CD4-positive, CD25-positive, alpha-beta regulatory T cell (primary cell): Measurements from ENCODE around the gene CEP78. TPM values are rescaled to one million over a fixed set of nuclear protein-coding genes. Genes with fewer than 3 reads are reported as not detected.

Source experiments
- ATAC-seq, 2 donors: fragments of 150-1000 bp; cut with Tn5 transposase; one replicate each; pipeline ENCODE4 v1.10.0; 2021; ENCODE audit warnings: low read depth in 2 of 2, moderate number of reproducible peaks in 2 of 2, moderate library complexity in 1 of 2
- DNase-seq, 3 donors: peaks; one replicate each; pipeline versions ENCODE4 v3.0.0 to v3.0.0-alpha.2; 2012 to 2022; ENCODE audit warnings: mixed read lengths in 1 of 3
- H3K27ac ChIP-seq: one replicate; pipeline ENCODE4 v1.7.0; 2013; ENCODE audit warnings: mild to moderate bottlenecking, low read length; ENCODE audit not compliant: insufficient read depth, poor library complexity, severe bottlenecking
- H3K27me3 ChIP-seq: one replicate; pipeline ENCODE4 v1.7.0; 2013; ENCODE audit warnings: low read length; ENCODE audit not compliant: control insufficient read depth, insufficient read depth
- H3K36me3 ChIP-seq: one replicate; pipeline ENCODE4 v1.7.0; 2013; ENCODE audit warnings: mild to moderate bottlenecking, low read length, moderate library complexity; ENCODE audit not compliant: control insufficient read depth, insufficient read depth
- H3K4me1 ChIP-seq: 2 replicates; pipeline ENCODE4 v1.7.0; 2013; ENCODE audit warnings: mild to moderate bottlenecking, low read length; ENCODE audit not compliant: insufficient read depth, control insufficient read depth, poor library complexity, severe bottlenecking
- H3K4me3 ChIP-seq: one replicate; pipeline ENCODE4 v1.7.0; 2013; ENCODE audit warnings: low read depth, mild to moderate bottlenecking, low read length, moderate library complexity
- H3K9me3 ChIP-seq, 2 experiments: 1 replicate in 1 of 2; 2 replicates in 1 of 2; pipeline ENCODE4 v1.7.0; 2013; ENCODE audit warnings: low read length in 2 of 2, mild to moderate bottlenecking in 1 of 2, moderate library complexity in 1 of 2; ENCODE audit not compliant: control insufficient read depth in 2 of 2
- H3K27ac Mint-ChIP-seq, 3 donors: one replicate each; pipeline ENCODE4 v1.8.0; 2020 to 2022; ENCODE audit warnings: mild to moderate bottlenecking in 3 of 3, mixed read lengths in 3 of 3, moderate library complexity in 2 of 3
- H3K27me3 Mint-ChIP-seq: one replicate; pipeline ENCODE4 v1.8.0; 2022; ENCODE audit warnings: mild to moderate bottlenecking, mixed read lengths
- H3K36me3 Mint-ChIP-seq: one replicate; pipeline ENCODE4 v1.8.0; 2020; ENCODE audit warnings: mixed read lengths
- H3K4me1 Mint-ChIP-seq, 4 donors: one replicate each; pipeline ENCODE4 v1.8.0; 2020 to 2022; ENCODE audit warnings: mixed read lengths in 4 of 4, mild to moderate bottlenecking in 1 of 4
- H3K4me3 Mint-ChIP-seq, 4 donors: one replicate each; pipeline ENCODE4 v1.8.0; 2020 to 2022; ENCODE audit warnings: mild to moderate bottlenecking in 4 of 4, mixed read lengths in 4 of 4, moderate library complexity in 3 of 4
- H3K9me3 Mint-ChIP-seq, 7 donors: one replicate each; pipeline ENCODE4 v1.8.0; 2020 to 2022; ENCODE audit warnings: mixed read lengths in 7 of 7, mild to moderate bottlenecking in 3 of 7, moderate library complexity in 2 of 7
- polyA plus RNA-seq, 4 donors: library from polyadenylated mRNA; unstranded; fragments of 300-500 nt; fragmentation: Illumina TruSeq; gene quantifications; one replicate each; pipeline ENCODE4 v1.2.3, GENCODE V29; 2021
- total RNA-seq: library from RNA; stranded (reverse); gene quantifications from one replicate; pipeline ENCODE4 v1.2.3, GENCODE V29; 2022

CEP78 gene, protein sequence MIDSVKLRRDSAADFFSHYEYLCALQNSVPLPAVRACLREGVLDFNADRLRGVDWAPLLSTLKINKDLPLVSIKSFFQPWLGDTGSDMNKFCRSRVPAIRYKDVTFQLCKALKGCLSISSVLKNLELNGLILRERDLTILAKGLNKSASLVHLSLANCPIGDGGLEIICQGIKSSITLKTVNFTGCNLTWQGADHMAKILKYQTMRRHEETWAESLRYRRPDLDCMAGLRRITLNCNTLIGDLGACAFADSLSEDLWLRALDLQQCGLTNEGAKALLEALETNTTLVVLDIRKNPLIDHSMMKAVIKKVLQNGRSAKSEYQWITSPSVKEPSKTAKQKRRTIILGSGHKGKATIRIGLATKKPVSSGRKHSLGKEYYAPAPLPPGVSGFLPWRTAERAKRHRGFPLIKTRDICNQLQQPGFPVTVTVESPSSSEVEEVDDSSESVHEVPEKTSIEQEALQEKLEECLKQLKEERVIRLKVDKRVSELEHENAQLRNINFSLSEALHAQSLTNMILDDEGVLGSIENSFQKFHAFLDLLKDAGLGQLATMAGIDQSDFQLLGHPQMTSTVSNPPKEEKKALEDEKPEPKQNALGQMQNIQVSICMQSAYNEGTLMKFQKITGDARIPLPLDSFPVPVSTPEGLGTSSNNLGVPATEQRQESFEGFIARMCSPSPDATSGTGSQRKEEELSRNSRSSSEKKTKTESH
- total RNA-seq, result 39.8 TPM
- 10 to 100 TPM; 24.9 to 43.6 (median 28.6) TPM for polyA plus RNA-seq

GRCh38 chr9:78235762-78236550 lies at the start of gene CEP78:
TSS of gene CEP78 (plus strand) at chr9:78236075. CDS start at chr9:78236351, 276 bp downstream.
- H3K4me1 ChIP-seq, result peaks cover 31% of the 10 kb centered on the region
- peak; percentile 97 for ATAC-seq
- Mint-ChIP-seq H3K4me3 (peak within 1 kb of the TSS in 1 of 4 donors; percentile 95), H3K27me3 (peaks cover 5% of the 10 kb centered on the region), H3K36me3 (peaks cover 8% of the 10 kb centered on the region), H3K4me1 (peaks cover 20 to 43% (median 31%) of the 10 kb centered on the region in 4 donors), H3K9me3 (no peaks in the 10 kb centered on the region), H3K27ac (peak within 1 kb of the TSS in 2 of 3 donors; percentile 97 to 99)
- no peaks in the 10 kb centered on the region for H3K9me3 ChIP-seq
- DNase-seq, result peak; percentile 80 to 94 (median 84)
- H3K27ac ChIP-seq, result peak within 1 kb of the TSS; percentile 79
- peak within 1 kb of the TSS; percentile 92 for H3K4me3 ChIP-seq
- H3K27me3 ChIP-seq, result no peaks in the 10 kb centered on the region
- H3K36me3 ChIP-seq, result peaks cover 2% of the 10 kb centered on the region

- Histone ChIP-seq H3K27ac (no peak overlapping the region), H3K9me3 (no peaks in the 10 kb centered on the region), H3K27me3 (no peaks in the 10 kb centered on the region), H3K4me3 (no peak overlapping the region), H3K36me3 (no peaks in the 10 kb centered on the region), H3K4me1 (no peaks in the 10 kb centered on the region)
- Mint-ChIP-seq H3K9me3 (peaks cover 0 to 4% (median 0%) of the 10 kb centered on the region in 7 donors), H3K27ac (no peak overlapping the region), H3K4me1 (peaks cover 0 to under 1% (median 0%) of the 10 kb centered on the region in 4 donors), H3K36me3 (no peaks in the 10 kb centered on the region), H3K4me3 (no peak overlapping the region), H3K27me3 (peaks cover 27% of the 10 kb centered on the region)
- DNase-seq (no peak), ATAC-seq (no peak)
Observed at GRCh38 chr9:78187763-78188484, 48.0 kb upstream of the CEP78 start.

GRCh38 chr9:78188594-78188993 lies 47.3 kb upstream of the CEP78 start:
- no peaks in the 10 kb centered on the region for H3K4me1 ChIP-seq
- H3K4me1 Mint-ChIP-seq, result peaks cover 0 to 7% (median 0%) of the 10 kb centered on the region in 4 donors
- ATAC-seq, result no peak
- H3K4me3 ChIP-seq, result no peak overlapping the region
- no peak overlapping the region for H3K27ac Mint-ChIP-seq
- H3K9me3 Mint-ChIP-seq, result peaks cover 0 to 4% (median 0%) of the 10 kb centered on the region in 7 donors
- H3K4me3 Mint-ChIP-seq, result no peak overlapping the region
- no peak overlapping the region for H3K27ac ChIP-seq
- H3K27me3 ChIP-seq, result no peaks in the 10 kb centered on the region
- H3K36me3 Mint-ChIP-seq, result no peaks in the 10 kb centered on the region
- H3K36me3 ChIP-seq, result no peaks in the 10 kb centered on the region
- peaks cover 32% of the 10 kb centered on the region for H3K27me3 Mint-ChIP-seq
- H3K9me3 ChIP-seq, result no peaks in the 10 kb centered on the region
- no peak for DNase-seq

DNA sequence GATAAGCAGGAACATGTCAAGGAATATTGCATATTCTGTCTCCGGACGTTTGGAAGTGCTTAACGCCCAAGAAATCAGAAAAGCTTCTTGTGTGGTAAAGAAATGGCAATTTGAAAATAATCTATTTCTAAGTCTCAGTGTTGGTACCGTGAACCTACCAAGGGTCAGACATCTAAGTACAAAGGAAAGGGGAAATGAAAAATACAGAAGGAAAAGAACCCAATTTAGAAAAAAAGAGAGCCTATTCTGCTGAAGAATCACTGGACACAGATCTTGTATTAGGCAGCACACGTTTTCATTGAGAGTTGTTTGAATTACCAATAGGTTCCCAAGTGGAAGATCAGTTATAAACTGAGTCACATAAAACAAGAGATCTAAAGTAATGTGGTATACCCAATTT lies 46.9 kb upstream of the CEP78 start:
- DNase-seq, result no peak
- Mint-ChIP-seq H3K4me1 (peaks cover 0 to 10% (median 0%) of the 10 kb centered on the region in 4 donors), H3K27me3 (peaks cover 32% of the 10 kb centered on the region), H3K4me3 (no peak overlapping the region), H3K27ac (no peak overlapping the region), H3K36me3 (peaks cover under 1% of the 10 kb centered on the region), H3K9me3 (peaks cover 0 to 4% (median 0%) of the 10 kb centered on the region in 7 donors)
- H3K4me1 ChIP-seq, result no peaks in the 10 kb centered on the region
- H3K27ac ChIP-seq, result no peak overlapping the region
- H3K27me3 ChIP-seq, result no peaks in the 10 kb centered on the region
- H3K9me3 ChIP-seq, result no peaks in the 10 kb centered on the region
- no peak overlapping the region for H3K4me3 ChIP-seq
- no peaks in the 10 kb centered on the region for H3K36me3 ChIP-seq
- no peak for ATAC-seq

- no peak overlapping the region for H3K27ac ChIP-seq
Observed at GRCh38 chr9:78189461-78189860, 46.4 kb upstream of the CEP78 start.

DNA sequence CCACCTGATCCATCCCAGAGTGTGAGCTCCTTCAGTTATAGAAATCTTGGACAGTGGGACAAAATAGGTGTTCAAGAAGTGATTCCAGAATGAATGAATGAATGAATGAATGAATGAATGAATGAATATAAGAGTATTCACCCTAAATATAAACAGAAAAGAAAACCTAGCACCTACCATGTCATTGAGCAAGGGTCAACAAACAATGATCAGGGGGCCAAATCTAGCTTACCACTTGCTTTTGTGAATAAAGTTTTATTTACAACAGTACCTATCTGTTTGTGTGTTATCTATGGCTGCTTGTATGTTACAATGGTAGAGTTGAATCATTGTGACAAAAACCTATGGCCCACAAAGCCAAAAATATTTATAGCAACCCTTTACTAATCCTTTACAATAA lies 43.9 kb upstream of the CEP78 start:
- ATAC-seq, result no peak
- Histone ChIP-seq H3K36me3 (no peaks in the 10 kb centered on the region), H3K4me3 (no peak overlapping the region), H3K9me3 (no peaks in the 10 kb centered on the region), H3K27me3 (no peaks in the 10 kb centered on the region), H3K27ac (no peak overlapping the region), H3K4me1 (no peaks in the 10 kb centered on the region)
- DNase-seq, result no peak
- peaks cover 38% of the 10 kb centered on the region for H3K27me3 Mint-ChIP-seq
- H3K27ac Mint-ChIP-seq, result no peak overlapping the region
- H3K36me3 Mint-ChIP-seq, result peaks cover 4% of the 10 kb centered on the region
- peaks cover 0 to 15% (median 4%) of the 10 kb centered on the region in 4 donors for H3K4me1 Mint-ChIP-seq
- H3K9me3 Mint-ChIP-seq, result peaks cover 0 to 6% (median 2%) of the 10 kb centered on the region in 7 donors
- no peak overlapping the region for H3K4me3 Mint-ChIP-seq

More at GRCh38 chr9:78189461-78189860, 46.4 kb upstream of the CEP78 start:
- Mint-ChIP-seq H3K27me3 (peaks cover 32% of the 10 kb centered on the region), H3K9me3 (peaks cover 0 to 5% (median 1%) of the 10 kb centered on the region in 7 donors), H3K27ac (no peak overlapping the region), H3K36me3 (peaks cover 4% of the 10 kb centered on the region), H3K4me3 (no peak overlapping the region), H3K4me1 (peaks cover 0 to 15% (median 1%) of the 10 kb centered on the region in 4 donors)
- no peaks in the 10 kb centered on the region for H3K27me3 ChIP-seq
- H3K4me3 ChIP-seq, result no peak overlapping the region
- DNase-seq, result no peak
- H3K9me3 ChIP-seq, result no peaks in the 10 kb centered on the region
- ATAC-seq, result no peak
- no peaks in the 10 kb centered on the region for H3K4me1 ChIP-seq
- H3K36me3 ChIP-seq, result no peaks in the 10 kb centered on the region

DNA sequence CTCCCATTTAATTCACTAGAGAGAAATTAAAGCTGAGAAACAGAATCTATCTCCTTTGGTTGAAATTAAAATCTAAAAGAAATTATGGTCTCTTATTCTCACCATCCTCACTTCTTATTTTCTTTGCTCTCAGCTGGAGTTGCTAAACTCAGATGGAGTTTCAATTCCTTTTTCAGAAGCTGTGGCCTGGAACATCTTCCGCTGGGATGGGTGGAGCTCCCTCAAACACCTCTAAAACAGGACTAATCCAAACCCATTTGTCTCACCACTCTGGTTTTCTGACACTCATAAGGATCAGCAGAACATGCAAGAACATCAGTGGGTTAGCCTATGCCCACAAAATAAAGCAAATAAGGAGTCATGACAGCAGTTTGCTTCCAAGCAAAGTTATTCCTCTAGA lies 39.6 kb upstream of the CEP78 start:
- H3K9me3 Mint-ChIP-seq, result peaks cover 5 to 15% (median 9%) of the 10 kb centered on the region in 7 donors
- no peak overlapping the region for H3K27ac ChIP-seq
- H3K4me3 Mint-ChIP-seq, result no peak overlapping the region
- H3K27me3 Mint-ChIP-seq, result peaks cover 22% of the 10 kb centered on the region
- ATAC-seq (no peak), DNase-seq (no peak)
- no peaks in the 10 kb centered on the region for H3K36me3 ChIP-seq
- peaks cover 7 to 34% (median 20%) of the 10 kb centered on the region in 4 donors for H3K4me1 Mint-ChIP-seq
- H3K9me3 ChIP-seq, result no peaks in the 10 kb centered on the region
- H3K36me3 Mint-ChIP-seq, result peaks cover 4% of the 10 kb centered on the region
- no peak overlapping the region for H3K4me3 ChIP-seq
- H3K27ac Mint-ChIP-seq, result peak overlapping the region in 2 of 3 donors; percentile 34 to 80
- peaks cover 11% of the 10 kb centered on the region for H3K4me1 ChIP-seq
- no peaks in the 10 kb centered on the region for H3K27me3 ChIP-seq
